Cerebellar cortex (tissue), 1 donor: ENCODE results near the gene TCF19.

ENCODE experiments used
- DNase-seq: peaks from one replicate; pipeline ENCODE4 v3.0.0-alpha.2; 2015; ENCODE audit warnings: low spot score

TCF19 gene, protein sequence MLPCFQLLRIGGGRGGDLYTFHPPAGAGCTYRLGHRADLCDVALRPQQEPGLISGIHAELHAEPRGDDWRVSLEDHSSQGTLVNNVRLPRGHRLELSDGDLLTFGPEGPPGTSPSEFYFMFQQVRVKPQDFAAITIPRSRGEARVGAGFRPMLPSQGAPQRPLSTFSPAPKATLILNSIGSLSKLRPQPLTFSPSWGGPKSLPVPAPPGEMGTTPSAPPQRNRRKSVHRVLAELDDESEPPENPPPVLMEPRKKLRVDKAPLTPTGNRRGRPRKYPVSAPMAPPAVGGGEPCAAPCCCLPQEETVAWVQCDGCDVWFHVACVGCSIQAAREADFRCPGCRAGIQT

GRCh38 chr6:31158140-31158862, at the start of gene TCF19:
Gene TCF19, plus strand, starts transcription at chr6:31158589. Its CDS starts 881 bp downstream, at chr6:31159470.
- DNase-seq: peak; percentile 99

- no peak for DNase-seq
Measured at GRCh38 chr6:31110825-31111582, 47.4 kb upstream of the TCF19 start.

DNA sequence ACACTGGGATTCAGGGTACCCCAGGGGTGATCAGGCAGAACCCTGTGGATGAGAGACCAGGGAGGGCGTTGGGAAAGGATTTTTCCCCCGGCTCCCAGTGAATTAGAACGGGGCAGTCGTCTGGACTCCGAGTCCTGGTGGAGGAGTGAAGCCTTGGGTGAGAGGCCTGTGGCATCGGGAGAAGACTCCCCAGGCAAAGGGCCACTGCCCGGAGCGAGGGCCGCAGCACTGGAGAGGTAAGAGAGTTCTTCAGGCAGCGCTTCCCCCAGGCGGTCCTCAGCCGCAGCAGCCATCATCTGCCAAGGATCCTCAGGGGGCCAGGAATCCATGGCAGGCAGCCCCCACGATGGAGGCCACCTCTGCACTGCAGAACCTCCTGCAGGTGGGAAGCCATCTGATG, 46.7 kb upstream of the TCF19 start:
- no peak for DNase-seq

GRCh38 chr6:31112478-31112877, 45.9 kb upstream of the TCF19 start, which contains the start of gene C6orf15:
Gene C6orf15, minus strand, starts transcription at chr6:31112575. Its CDS starts 20 bp downstream, at chr6:31112555.
- no peak for DNase-seq

GRCh38 chr6:31113861-31114540, 44.4 kb upstream of the TCF19 start:
- DNase-seq: no peak

DNA sequence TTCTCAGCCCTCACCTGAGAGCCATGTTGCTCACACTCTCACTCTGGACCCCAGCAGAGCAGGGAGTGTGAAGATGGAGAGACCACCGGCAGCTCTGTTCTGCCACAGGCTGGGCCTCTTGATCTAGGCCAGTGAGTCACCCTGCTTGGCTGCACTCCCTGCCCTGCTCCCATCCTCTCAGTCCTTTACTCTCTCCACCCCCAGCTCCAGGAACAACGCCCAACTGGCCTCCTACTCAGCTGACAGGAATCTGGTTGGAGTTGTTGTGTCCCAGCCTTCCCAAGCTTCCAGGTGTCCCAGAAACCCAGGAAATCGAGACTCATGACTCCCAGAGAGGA, 43.9 kb upstream of the TCF19 start, which contains the start of gene PSORS1C1:
Gene PSORS1C1, plus strand, starts transcription at position 260 of the 338 bp plus-strand sequence. CDS start 14,833 bp downstream, outside the sequence.
- DNase-seq: no peak

GRCh38 chr6:31114970-31115849, 43.2 kb upstream of the TCF19 start:
- DNase-seq: peak; percentile 39

GRCh38 chr6:31115941-31116560, 42.3 kb upstream of the TCF19 start:
- no peak for DNase-seq

DNA sequence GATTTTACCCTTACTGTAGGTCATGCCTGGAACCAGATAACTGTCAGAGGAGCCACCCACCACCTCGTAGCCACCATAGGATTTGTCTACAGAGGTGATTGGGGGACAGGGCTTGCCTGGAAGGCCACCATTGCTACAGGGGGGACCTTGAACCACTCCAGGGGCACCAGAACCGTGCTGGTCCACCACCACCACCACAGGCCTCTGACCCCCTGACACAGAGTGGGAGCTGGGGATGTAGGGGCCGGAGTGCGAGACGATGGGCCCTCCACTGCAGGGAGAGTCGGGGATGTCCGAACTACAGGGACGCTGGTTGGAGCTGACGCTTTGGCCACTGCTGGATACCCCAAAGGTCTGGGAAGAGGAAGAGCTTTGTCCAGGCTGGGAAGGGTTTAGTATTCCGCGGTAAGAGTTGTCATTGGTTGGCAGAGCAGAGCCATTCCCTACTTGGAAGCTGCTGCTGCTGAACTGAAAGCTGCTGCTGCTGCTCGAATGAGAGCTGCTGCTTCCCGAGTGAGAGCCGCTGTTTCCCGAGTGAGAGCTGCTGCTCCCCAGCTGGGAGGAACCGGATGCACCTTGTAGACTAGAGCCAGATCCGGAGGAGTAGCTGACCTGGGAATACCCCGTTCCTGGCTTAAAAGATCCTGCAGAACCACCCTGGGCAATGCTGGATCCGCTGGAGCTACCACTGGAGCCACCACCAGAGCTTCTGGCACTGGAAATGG, 41.6 kb upstream of the TCF19 start:
- no peak for DNase-seq

GRCh38 chr6:31118178-31118577, 40.2 kb upstream of the TCF19 start:
- DNase-seq: no peak

DNA sequence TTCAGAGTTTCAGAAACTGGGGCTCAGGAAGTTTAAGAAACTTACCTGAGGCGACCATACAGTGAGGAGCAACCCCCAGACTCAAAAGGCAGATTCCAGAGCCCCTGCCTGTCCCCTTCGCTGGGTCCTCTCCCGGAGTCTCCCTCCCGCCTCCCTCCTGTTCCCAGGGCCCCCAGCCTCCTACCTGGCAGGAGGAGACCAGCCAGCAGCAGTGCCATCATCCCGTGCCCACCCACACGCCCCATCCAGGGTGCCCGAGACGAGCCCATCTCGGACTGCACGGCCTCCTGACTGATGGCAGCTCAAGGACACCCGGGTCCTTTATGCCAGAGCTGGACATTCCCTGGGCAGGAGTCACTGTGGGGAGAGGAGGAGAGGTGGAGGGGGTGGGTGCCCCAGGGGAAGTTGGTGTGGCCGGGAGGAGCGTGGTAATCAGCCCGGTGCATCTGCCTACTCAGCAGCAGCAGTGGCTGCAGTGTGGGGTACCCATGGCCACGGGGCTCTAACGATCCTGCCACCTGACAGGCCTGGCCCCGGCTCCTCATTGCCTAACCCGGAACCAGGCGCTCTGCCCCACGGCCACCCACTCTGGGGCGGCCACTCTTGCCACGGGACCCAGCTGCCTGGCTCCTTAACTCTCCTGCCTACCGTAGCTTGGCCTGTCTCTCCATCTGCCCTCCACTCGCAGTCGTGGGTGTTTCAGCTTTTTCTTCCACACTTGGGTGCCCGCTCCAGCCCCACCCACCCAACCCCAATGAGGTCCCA, 38.1 kb upstream of the TCF19 start, which contains the start of gene CDSN:
Gene CDSN, minus strand, starts transcription at position 296 of the 765 bp plus-strand sequence. Its CDS starts 27 bp downstream, at position 269.
- DNase-seq: no peak

GRCh38 chr6:31121131-31121790, 37.1 kb upstream of the TCF19 start:
- no peak for DNase-seq

GRCh38 chr6:31122791-31123706, 35.3 kb upstream of the TCF19 start:
- peak; percentile 44 for DNase-seq

DNA sequence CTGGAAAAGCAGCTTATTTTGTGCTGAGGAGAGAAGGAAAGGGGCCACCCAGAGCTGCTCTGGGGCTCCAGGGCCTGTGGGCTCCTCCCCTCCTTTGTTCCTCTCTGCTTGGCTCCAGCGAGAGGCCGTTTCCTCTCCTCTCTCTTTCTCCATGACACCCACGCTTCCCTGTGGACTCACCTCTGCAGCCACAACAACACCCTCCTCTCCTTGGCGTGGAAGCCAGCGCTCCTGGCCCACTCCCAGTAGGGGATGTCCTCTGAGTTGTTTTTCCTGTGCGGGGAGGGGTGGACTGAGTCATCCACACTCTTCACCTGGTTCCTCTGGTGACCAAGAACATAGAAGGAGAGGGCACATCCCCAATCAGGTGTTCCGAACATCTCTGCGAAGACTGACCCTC, 33.2 kb upstream of the TCF19 start:
- DNase-seq: no peak

- DNase-seq: no peak
Measured at GRCh38 chr6:31125586-31126363, 32.6 kb upstream of the TCF19 start.

- no peak for DNase-seq
Measured at GRCh38 chr6:31126396-31127175, 31.8 kb upstream of the TCF19 start.
